Tibial nerve (tissue), 4 donors: ENCODE results near the gene RPTOR.

ENCODE experiments used
- EP300 ChIP-seq, 2 donors: sonication (generic); formaldehyde crosslinking; IDR thresholded peaks; one replicate each; pipeline ENCODE4 v1.6.1; 2017; ENCODE audit warnings: antibody characterized with exemption in 2 of 2, mild to moderate bottlenecking in 1 of 2
- POLR2A ChIP-seq, 2 donors: fragments of 450-650 bp; IDR thresholded peaks; one replicate each; pipeline ENCODE4 v1.6.1; 2017; ENCODE audit warnings: antibody characterized with exemption in 2 of 2, mild to moderate bottlenecking in 2 of 2, moderate library complexity in 2 of 2
- TF ChIP-seq, protein P1 (sequence below), 5 experiments: fragments of 200-600 bp in 3 of 5; fragments of 450-650 bp in 2 of 5; sonication (generic) in 3 of 5; IDR thresholded peaks; one replicate each; pipeline ENCODE4 v1.5.1; 2016 to 2019; ENCODE audit warnings: antibody characterized with exemption in 5 of 5, mild to moderate bottlenecking in 3 of 5, moderate library complexity in 2 of 5

DNA sequence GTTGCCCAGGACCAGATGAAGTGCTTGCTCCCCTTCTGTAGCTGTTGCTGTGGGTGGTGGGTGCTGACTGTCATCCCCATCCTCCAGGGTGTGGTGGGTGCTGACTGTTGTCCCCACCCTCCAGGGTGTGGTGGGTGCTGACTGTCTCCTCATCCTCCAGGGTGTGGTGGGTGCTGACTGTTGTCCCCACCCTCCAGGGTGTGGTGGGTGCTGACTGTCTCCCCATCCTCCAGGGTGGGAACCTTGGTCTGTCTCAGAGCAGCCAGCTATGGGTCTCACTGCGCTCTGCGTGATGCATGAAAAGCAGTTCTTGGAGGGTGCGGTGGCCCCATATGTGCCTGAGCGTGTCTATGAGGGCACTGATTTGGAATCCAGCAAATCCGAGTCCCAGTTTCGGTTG, 163.8 kb downstream of the RPTOR start:
- TF ChIP-seq, protein P1, sequence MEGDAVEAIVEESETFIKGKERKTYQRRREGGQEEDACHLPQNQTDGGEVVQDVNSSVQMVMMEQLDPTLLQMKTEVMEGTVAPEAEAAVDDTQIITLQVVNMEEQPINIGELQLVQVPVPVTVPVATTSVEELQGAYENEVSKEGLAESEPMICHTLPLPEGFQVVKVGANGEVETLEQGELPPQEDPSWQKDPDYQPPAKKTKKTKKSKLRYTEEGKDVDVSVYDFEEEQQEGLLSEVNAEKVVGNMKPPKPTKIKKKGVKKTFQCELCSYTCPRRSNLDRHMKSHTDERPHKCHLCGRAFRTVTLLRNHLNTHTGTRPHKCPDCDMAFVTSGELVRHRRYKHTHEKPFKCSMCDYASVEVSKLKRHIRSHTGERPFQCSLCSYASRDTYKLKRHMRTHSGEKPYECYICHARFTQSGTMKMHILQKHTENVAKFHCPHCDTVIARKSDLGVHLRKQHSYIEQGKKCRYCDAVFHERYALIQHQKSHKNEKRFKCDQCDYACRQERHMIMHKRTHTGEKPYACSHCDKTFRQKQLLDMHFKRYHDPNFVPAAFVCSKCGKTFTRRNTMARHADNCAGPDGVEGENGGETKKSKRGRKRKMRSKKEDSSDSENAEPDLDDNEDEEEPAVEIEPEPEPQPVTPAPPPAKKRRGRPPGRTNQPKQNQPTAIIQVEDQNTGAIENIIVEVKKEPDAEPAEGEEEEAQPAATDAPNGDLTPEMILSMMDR (IDR thresholded peaks at IDR 0.05), result no peak
- TF ChIP-seq EP300 (IDR thresholded peaks at IDR 0.05) (no peak), POLR2A (IDR thresholded peaks at IDR 0.05) (no peak)
